ENCODE measurements around the gene MLH3. TPM values are rescaled to one million over a fixed set of nuclear protein-coding genes. Genes with fewer than 3 reads are reported as not detected.
"Not testable (repeated sequence)": the region's sequence is repeated elsewhere in the genome, so short reads cannot be mapped to it uniquely, and the experiment has no call there.

MLH3 gene
- polyA plus RNA-seq, 4 donors: 27.8 to 46.1 (median 37.1) TPM

GRCh38 chr14:75067765-75068164 is 16.5 kb upstream of the MLH3 start:
- DNase-seq (ENCODE audit: low read depth in 4 of 4, low spot score in 3 of 4): not testable (repeated sequence)

- no peak for DNase-seq (ENCODE audit: low read depth in 4 of 4, low spot score in 3 of 4)
Measured at GRCh38 chr14:75067212-75067611, 15.9 kb upstream of the MLH3 start.

DNA sequence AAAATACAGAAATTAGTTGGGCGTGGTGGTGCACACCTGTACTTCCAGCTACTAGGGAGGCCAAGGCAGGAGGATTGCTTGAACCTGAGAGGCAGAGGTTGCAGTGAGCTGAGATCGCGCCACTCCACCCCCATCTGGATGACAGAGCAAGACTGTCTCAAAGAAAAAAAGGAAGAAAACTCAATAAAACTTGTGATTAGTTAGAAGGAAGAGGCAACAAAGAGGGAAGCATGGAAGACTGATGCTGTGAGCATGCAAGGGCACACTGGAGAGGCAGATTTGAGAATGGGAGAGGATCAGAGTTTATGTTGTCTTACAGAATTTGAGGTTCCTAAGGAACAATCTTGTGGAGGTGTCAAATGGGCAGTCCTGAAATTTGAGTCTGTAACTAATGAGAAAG is 15.4 kb upstream of the MLH3 start:
- DNase-seq (ENCODE audit: low read depth in 4 of 4, low spot score in 3 of 4): no peak

GRCh38 chr14:75064205-75064567 is 12.9 kb upstream of the MLH3 start:
- no peak for DNase-seq (ENCODE audit: low read depth in 4 of 4, low spot score in 3 of 4)

- DNase-seq (ENCODE audit: low read depth in 4 of 4, low spot score in 3 of 4): peak; percentile 74 to 82 (median 80)
Measured at GRCh38 chr14:75063491-75064204, 12.4 kb upstream of the MLH3 start, which contains the start of gene ACYP1. Gene ACYP1, minus strand, starts transcription at chr14:75064024. Its CDS starts 471 bp downstream, at chr14:75063553.

DNA sequence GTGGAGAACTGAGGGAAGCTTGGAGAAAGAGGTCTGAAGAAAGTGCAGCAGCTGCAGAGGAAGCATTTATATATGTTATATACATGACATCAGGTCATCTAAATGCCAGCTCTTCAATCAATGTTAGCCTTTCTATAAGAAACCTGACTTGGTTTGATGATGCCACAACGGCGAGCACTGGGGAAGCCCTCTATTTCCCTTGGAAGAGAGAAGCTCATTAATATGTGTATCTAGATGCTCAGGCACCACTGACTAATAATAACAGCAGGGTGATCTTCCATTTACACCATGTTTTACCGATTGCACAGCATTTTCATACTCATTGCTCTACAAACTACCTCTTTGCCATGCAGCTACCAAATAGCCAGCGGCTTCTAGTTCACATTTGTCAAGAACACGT is 11.7 kb upstream of the MLH3 start:
- no peak for DNase-seq (ENCODE audit: low read depth in 4 of 4, low spot score in 3 of 4)

DNA sequence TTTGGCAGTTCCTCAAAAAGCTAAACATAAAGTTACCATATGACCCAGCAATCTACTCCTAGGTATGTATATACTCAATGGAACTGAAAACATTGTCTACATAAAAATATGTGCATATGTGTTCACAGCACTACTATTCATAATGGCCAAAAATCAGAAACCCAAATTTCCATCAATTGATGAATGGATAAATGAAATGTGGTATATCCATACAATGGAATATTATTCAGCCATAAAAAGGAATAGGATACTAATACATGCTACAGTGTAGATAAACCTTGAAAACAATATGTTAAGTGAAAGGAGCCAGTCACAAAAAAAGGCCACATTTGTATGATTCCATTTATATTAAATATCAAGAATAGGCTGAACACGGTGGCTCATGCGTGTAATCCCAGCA is 9.2 kb upstream of the MLH3 start:
- no peak for DNase-seq (ENCODE audit: low read depth in 4 of 4, low spot score in 3 of 4)

- DNase-seq (ENCODE audit: low read depth in 4 of 4, low spot score in 3 of 4): no peak
Measured at GRCh38 chr14:75059642-75060041, 8.4 kb upstream of the MLH3 start.

DNA sequence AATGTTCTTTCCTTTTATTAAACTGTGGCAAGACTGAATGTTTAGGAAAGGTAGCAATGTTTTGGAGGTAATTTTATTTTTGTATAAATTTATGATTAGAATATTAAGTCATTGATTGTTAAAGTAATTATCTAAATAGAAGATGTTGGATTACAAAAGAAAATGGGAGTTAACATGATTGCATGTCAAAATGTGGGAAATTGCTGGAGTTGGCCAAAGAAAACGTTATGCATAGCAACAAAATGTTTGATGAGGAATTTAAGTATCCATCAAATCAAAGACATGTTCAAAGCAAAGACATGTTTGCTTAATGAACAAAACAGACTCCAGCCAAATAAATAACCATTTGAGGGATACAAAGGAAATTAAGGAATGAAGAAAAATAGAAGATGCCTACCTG is 3.2 kb upstream of the MLH3 start:
- DNase-seq (ENCODE audit: low read depth in 4 of 4, low spot score in 3 of 4): no peak

- DNase-seq (ENCODE audit: low read depth in 4 of 4, low spot score in 3 of 4): no peak
Measured at GRCh38 chr14:75053396-75054291, 2.4 kb upstream of the MLH3 start.

DNA sequence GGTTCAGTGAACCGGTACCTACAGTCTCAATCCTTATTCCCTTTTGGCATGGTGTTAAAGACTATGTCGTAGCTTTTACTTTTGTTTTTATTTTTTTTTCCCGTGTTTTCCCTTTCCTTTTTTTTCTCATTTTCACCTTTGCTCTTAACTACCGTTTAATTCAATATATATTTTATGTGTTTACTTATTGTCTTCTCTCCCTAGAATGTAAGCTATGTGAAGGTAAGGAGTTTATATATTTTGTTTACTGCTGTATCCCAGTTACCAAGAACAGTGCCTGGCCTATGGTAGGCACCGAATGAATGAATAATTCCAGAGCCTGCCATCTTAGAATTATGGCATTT is 261 bp upstream of the MLH3 start:
- DNase-seq (ENCODE audit: low read depth in 4 of 4, low spot score in 3 of 4): no peak

- DNase-seq (ENCODE audit: low read depth in 4 of 4, low spot score in 3 of 4): no peak
Measured at GRCh38 chr14:75049731-75050201, 1.5 kb downstream of the MLH3 start.

- DNase-seq (ENCODE audit: low read depth in 4 of 4, low spot score in 3 of 4): no peak
Measured at GRCh38 chr14:75049136-75049535, 2.1 kb downstream of the MLH3 start.

DNA sequence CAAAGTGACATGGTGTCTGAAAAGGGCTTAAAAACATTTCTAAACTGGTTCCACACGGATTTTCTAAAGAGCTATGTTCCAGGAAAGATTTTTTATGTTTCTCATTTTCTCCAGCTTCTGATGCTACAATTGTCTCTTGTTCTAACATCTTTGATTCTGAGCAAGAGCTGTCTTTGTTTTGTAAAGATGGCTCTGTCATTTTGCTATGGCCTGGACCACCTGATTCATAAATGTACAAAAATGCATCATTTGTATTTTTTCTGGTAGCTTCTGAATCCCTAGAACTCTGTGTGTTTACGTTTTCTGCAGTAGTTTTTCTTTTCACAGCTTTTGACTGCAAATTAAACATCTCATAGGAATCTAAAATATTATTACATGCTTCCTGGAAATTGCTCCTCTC is 3.2 kb downstream of the MLH3 start:
- DNase-seq (ENCODE audit: low read depth in 4 of 4, low spot score in 3 of 4): no peak

DNA sequence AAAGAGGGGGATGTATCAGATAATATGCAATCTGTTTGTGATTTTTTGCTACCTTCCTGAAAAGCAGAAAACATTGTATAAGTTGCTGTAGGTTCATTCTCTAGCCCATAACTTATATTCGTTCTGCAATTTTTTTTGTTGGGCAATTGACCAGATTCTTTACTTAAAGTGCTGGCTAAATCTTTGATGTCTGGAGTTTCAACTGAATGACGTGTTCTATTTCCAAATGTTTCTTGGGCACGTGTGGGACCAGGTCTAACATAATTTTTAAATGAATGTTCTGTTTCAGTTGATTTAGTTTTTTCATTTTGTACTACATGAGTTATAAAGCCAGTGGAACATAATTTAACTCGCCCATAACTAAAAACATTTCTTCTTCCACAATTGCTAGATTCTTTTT is 3.8 kb downstream of the MLH3 start:
- no peak for DNase-seq (ENCODE audit: low read depth in 4 of 4, low spot score in 3 of 4)

DNA sequence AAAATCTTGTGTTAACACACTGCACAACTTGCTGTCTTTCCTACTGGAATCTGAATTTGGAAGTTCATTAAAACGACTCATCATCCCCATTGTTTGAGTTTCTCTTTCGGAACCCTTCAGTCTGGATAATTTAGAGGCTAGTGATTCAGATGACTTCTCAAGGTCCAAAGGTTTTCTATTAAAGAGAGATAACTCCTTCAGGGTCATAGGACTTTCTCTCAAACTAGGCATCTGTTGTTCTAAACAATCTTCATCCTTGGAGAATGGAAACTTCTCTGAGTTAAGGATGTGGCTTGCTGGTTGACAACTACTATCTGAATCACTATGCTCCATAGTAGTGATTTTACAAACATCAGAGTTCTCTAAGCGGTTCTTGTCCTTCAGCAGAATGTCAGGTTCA is 4.4 kb downstream of the MLH3 start:
- no peak for DNase-seq (ENCODE audit: low read depth in 4 of 4, low spot score in 3 of 4)

GRCh38 chr14:75046275-75046674 is 5.0 kb downstream of the MLH3 start:
- DNase-seq (ENCODE audit: low read depth in 4 of 4, low spot score in 3 of 4): no peak

GRCh38 chr14:75044752-75045151 is 6.5 kb downstream of the MLH3 start:
- no peak for DNase-seq (ENCODE audit: low read depth in 4 of 4, low spot score in 3 of 4)

DNA sequence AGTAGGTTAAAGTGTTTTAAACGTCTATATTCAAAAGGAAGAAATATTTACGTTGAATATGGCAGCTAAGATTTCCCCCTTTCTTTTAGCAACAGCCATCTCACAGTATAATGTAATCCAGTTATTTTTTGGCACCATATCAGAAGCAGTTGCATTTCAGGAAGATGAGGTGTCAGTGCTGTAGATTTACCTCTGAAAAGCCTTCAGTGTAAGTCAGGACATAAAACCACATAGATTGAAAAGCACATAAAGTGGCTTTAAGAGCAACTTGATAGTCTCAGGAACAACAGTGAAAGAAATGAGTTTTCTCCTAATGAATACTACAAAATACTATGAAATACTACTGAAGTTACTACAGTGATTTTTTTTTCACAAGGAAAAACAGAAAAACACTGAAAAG is 6.9 kb downstream of the MLH3 start:
- no peak for DNase-seq (ENCODE audit: low read depth in 4 of 4, low spot score in 3 of 4)

- DNase-seq (ENCODE audit: low read depth in 4 of 4, low spot score in 3 of 4): no peak
Measured at GRCh38 chr14:75042035-75042434, 9.2 kb downstream of the MLH3 start.

GRCh38 chr14:75041613-75042012 is 9.7 kb downstream of the MLH3 start:
- DNase-seq (ENCODE audit: low read depth in 4 of 4, low spot score in 3 of 4): no peak

GRCh38 chr14:75040959-75041358 is 10.3 kb downstream of the MLH3 start:
- no peak for DNase-seq (ENCODE audit: low read depth in 4 of 4, low spot score in 3 of 4)

Measured in left renal pelvis (tissue), 4 donors.